Chondrocyte (in vitro differentiated cells): ENCODE data around the gene USP1. TPM values are rescaled to one million over a fixed set of nuclear protein-coding genes. Genes with fewer than 3 reads are reported as not detected.

Source experiments
- DNase-seq: peaks from one replicate; pipeline ENCODE4 v3.0.0; 2021; ENCODE audit warnings: mixed read lengths, low spot score
- H3K27ac Mint-ChIP-seq: one replicate; pipeline ENCODE4 v1.8.0; 2021; ENCODE audit warnings: mild to moderate bottlenecking, moderate library complexity, mixed read lengths; ENCODE audit not compliant: unreplicated experiment
- H3K27me3 Mint-ChIP-seq: 2 replicates; pipeline ENCODE4 v1.8.0; 2021; ENCODE audit warnings: low read depth, mixed read lengths
- H3K36me3 Mint-ChIP-seq: 2 replicates; pipeline ENCODE4 v1.8.0; 2021; ENCODE audit warnings: low read depth, mixed read lengths
- H3K4me1 Mint-ChIP-seq: 2 replicates; pipeline ENCODE4 v1.8.0; 2021; ENCODE audit warnings: low read depth, mild to moderate bottlenecking, mixed read lengths
- H3K4me3 Mint-ChIP-seq: one replicate; pipeline ENCODE4 v1.8.0; 2021; ENCODE audit warnings: mild to moderate bottlenecking, moderate library complexity, mixed read lengths; ENCODE audit not compliant: unreplicated experiment
- H3K9me3 Mint-ChIP-seq: 2 replicates; pipeline ENCODE4 v1.8.0; 2021; ENCODE audit warnings: low read depth, mixed read lengths
- CTCF ChIP-seq: fragments of 200-600 bp; sonication (generic); IDR thresholded peaks from 2 replicates; pipeline ENCODE4 v1.5.0; 2021; ENCODE audit warnings: antibody characterized with exemption, mild to moderate bottlenecking, moderate library complexity
- total RNA-seq: library from RNA; stranded (reverse); gene quantifications from 3 replicates; pipeline ENCODE4 v1.2.1, GENCODE V29; 2021

The USP1 gene
- total RNA-seq, 1 donor from 2014 or later, result 21.9 TPM

GRCh38 chr1:62415687-62416086 lies 21.2 kb upstream of the USP1 start:
- Mint-ChIP-seq H3K9me3 (no peaks in the 10 kb centered on the region), H3K4me3 (no peak overlapping the region), H3K27me3 (no peaks in the 10 kb centered on the region), H3K4me1 (peaks cover 8% of the 10 kb centered on the region), H3K27ac (no peak overlapping the region), H3K36me3 (no peaks in the 10 kb centered on the region)
- TF ChIP-seq CTCF, result no peak
- no peak for DNase-seq

DNA sequence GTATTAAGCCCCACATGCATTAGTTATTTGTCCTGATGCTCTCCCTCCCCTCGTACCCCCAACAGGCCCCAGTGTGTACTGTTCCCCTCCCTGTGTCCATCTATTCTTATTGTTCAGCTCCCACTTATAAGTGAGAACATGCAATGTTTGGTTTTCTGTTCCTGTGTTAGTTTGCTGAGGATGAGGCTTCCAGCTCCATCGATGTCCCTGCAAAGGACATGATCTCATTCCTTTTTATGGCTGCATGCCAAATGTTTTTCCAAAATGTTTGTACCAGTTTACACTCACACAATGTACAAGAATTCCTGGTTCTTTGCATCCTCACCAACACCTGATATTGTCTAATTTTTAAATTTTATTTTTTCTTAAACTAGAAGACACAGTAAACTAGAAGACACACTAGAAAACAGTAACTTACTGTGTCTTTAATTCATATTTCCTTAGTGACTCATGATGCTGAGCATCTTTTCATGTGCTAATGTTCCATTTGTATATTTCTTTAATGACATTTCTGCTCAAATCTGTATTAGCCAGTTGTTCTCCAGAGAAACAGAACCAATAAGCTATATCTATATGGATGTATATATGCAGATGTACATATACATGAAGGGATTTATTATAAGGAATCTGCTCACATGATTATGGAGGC lies 19.4 kb upstream of the USP1 start:
- Mint-ChIP-seq H3K27ac (peak overlapping the region; percentile 49), H3K9me3 (no peaks in the 10 kb centered on the region), H3K4me3 (no peak overlapping the region), H3K4me1 (peaks cover 8% of the 10 kb centered on the region), H3K36me3 (no peaks in the 10 kb centered on the region), H3K27me3 (no peaks in the 10 kb centered on the region)
- TF ChIP-seq CTCF, result no peak
- no peak for DNase-seq

DNA sequence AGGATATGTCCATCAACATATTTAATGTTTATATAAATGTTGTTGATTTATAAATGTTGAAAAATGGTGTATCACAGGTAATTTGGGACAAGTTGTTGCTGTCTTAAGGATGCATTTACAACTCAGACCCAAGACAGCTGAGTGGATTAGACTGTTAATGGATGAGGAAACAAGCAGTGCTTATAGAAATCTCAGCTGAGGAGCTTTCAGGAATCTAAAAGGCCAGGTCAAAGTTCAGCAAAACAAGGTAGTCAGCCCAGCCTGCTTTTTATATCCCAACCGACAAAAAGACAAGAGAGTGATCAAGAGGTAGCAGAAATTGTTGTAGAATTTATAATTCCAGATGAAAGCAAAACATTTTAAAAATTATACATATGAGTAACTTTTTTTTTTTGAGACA lies 16.6 kb upstream of the USP1 start:
- Mint-ChIP-seq H3K4me3 (no peak overlapping the region), H3K36me3 (no peaks in the 10 kb centered on the region), H3K9me3 (no peaks in the 10 kb centered on the region), H3K4me1 (peaks cover 11% of the 10 kb centered on the region), H3K27ac (no peak overlapping the region), H3K27me3 (no peaks in the 10 kb centered on the region)
- no peak for TF ChIP-seq CTCF
- DNase-seq, result no peak

- Mint-ChIP-seq H3K27me3 (no peaks in the 10 kb centered on the region), H3K27ac (no peak overlapping the region)
Measured at GRCh38 chr1:62423580-62424242, 13.1 kb upstream of the USP1 start.

GRCh38 chr1:62424411-62424810 lies 12.4 kb upstream of the USP1 start:
- Mint-ChIP-seq H3K4me1 (peaks cover 6% of the 10 kb centered on the region), H3K9me3 (no peaks in the 10 kb centered on the region), H3K36me3 (no peaks in the 10 kb centered on the region), H3K4me3 (no peak overlapping the region), H3K27ac (no peak overlapping the region), H3K27me3 (no peaks in the 10 kb centered on the region)
- no peak for DNase-seq
- no peak for TF ChIP-seq CTCF

More at GRCh38 chr1:62423580-62424242, 13.1 kb upstream of the USP1 start:
- DNase-seq, result no peak
- no peaks in the 10 kb centered on the region for H3K9me3 Mint-ChIP-seq
- peaks cover 6% of the 10 kb centered on the region for H3K4me1 Mint-ChIP-seq
- H3K4me3 Mint-ChIP-seq, result no peak overlapping the region
- no peak for TF ChIP-seq CTCF
- H3K36me3 Mint-ChIP-seq, result no peaks in the 10 kb centered on the region
